Stimulated activated CD4-positive, alpha-beta T cell treated with anti-CD3 and anti-CD28 coated beads, Interleukin-4, amount 100 ng/mL, for 4 hours (primary cell): ENCODE measurements around the gene MARCKS.

Experiments
- DNase-seq, 2 experiments: peaks; one replicate each; pipeline ENCODE4 v3.0.0-alpha.2; 2020

The MARCKS gene

GRCh38 chr6:113856625-113857555 is at the start of gene MARCKS:
MARCKS (plus strand) TSS chr6:113857345; CDS start chr6:113857746, 401 bp downstream.
- peak; percentile 23 to 37 for DNase-seq

GRCh38 chr6:113809826-113810225 is 47.3 kb upstream of the MARCKS start:
- no peak for DNase-seq

GRCh38 chr6:113813142-113813541 is 44.0 kb upstream of the MARCKS start:
- DNase-seq = no peak

DNA sequence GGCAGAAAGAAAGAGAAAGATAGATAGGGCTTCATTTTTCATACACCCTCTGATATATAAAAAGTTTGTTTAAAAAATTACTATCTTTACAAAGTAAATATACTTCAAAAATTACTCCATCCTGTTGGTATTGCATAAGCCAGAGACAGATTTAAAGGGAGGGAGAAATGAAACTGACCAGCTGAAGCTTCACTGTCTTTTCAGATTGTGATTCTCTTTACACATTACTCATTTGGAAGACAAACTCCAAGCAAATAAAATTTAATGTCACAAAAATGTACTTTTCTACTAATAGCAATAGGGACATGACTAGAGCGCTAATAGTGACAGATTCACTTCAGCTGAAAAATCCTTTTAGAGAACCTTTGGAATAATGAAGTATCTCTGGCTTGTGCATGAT is 38.6 kb upstream of the MARCKS start:
- DNase-seq = no peak

DNA sequence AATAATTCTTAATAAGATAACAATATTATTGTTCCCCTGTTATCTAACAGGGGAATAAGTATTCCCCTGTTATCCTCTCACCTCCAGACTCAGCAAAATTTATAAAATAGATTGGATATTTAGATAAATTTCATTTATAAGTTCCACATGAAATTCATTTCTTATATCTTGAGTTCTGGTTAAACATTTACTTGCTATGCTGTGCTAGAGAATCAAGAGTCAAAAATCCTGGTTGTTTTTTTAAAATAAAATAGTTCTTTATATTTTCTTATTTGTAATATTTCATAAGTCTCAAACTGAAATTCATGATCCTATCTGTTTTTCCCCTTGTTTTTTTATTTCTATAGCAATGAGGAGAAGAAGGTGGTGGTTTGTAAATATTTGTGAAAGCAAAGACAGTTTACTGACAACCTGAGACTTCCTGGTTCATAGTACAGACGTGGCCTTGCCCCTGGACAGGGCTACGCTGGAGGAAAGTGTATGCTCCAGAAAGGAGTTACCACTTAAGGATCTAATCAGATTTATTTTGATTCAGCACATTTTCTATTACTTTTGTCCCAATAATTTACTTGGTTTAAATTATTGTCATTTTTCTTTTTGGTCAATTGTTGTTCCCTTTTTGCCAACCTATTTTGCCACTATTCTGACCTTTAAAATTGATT is 37.8 kb upstream of the MARCKS start:
- no peak for DNase-seq

DNA sequence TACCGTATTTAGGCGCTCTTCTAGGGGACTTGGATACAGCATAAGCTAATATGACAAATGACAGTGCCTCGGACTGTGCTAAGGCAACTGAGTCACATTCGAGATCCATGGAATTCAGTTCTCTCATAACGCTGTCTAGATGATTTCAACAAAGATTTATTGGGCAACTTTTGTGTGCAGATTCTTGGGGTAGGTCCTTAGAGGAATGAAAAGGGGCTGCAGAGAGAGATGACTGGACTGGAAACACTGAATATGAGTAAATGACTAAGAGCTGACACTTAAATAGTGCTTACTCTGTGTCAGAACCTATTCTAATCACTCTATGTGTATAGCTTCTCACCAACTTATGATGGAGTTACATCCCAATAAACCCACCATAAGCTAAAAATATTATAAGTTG is 36.4 kb upstream of the MARCKS start:
- DNase-seq = no peak

- no peak for DNase-seq
These were observed 35.7 kb upstream of the MARCKS start for GRCh38 chr6:113821445-113821844.

- no peak for DNase-seq
These were observed 33.2 kb upstream of the MARCKS start for GRCh38 chr6:113823916-113824315.

DNA sequence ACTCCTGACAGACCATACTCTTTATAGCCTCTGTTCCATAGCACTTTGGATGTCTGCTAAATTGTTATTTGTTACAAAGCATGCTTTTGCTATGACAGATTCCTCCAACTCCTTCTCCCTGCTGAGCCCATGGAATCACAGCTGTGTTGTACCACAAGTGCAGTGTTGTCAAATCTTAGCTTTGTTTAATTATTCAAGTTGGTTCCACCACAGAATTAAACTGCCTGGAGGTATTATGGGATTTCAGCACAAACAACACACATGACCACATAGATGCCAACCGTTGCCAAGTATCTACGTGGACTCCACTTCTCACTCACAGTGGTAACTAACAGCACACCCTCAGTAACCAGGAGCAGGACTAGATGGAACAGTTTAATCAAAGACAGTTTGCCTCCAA is 32.7 kb upstream of the MARCKS start:
- no peak for DNase-seq

- DNase-seq = no peak
These were observed 32.3 kb upstream of the MARCKS start for GRCh38 chr6:113824866-113825265.

- no peak for DNase-seq
These were observed 31.4 kb upstream of the MARCKS start for GRCh38 chr6:113825781-113826180.

- DNase-seq = no peak
These were observed 28.0 kb upstream of the MARCKS start for GRCh38 chr6:113828984-113829695.

GRCh38 chr6:113829696-113830045 is 27.5 kb upstream of the MARCKS start:
- DNase-seq = no peak

- no peak for DNase-seq
These were observed 27.0 kb upstream of the MARCKS start for GRCh38 chr6:113830140-113830539.

- no peak for DNase-seq
These were observed 23.6 kb upstream of the MARCKS start for GRCh38 chr6:113833537-113833936.

- no peak for DNase-seq
These were observed 20.0 kb upstream of the MARCKS start for GRCh38 chr6:113837170-113837569.

- no peak for DNase-seq
These were observed 15.0 kb upstream of the MARCKS start for GRCh38 chr6:113842165-113842564.

- no peak for DNase-seq
These were observed 13.6 kb upstream of the MARCKS start for GRCh38 chr6:113843500-113844073.

- DNase-seq = no peak
These were observed 10.6 kb upstream of the MARCKS start for GRCh38 chr6:113846577-113846976.

DNA sequence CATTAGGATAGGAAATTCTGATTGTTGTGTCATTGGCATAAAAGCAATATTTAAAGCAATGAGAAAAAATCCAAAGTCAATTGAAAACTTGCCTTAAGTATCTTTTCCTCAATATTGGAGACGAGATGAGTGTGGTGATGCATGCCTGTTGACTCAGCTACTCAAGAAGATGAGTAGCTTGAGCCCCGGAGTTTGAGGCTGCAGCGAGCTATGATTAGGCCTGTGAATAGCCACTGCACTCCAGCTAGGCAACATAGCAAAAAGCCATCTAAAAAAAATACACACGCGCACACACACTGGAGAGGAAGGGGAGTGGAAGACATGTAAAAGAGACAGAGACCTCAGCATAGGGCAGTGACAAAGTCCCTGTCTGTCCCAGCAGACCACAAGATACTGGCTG is 9.7 kb upstream of the MARCKS start:
- no peak for DNase-seq

DNA sequence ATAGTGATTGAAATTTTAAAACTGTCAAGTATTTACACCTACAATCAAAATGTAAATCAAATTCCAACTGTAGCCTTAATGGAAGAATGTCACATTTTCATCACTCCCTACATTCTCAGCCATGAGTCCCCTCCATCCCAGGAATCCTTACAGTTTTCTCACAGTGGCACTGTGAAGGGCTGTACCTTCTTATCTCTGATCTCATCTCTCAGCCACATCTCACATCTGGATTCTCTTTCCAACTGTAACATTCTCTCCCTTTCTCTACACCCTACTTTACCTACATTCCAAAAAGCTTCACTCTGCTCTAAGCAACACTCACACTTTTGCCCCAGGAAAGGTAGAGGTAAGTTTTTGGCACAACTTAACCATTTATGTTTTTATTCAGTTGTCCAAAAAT is 8.9 kb upstream of the MARCKS start:
- DNase-seq = no peak

GRCh38 chr6:113848811-113849210 is 8.3 kb upstream of the MARCKS start:
- no peak for DNase-seq

GRCh38 chr6:113853252-113853651 is 3.9 kb upstream of the MARCKS start:
- no peak for DNase-seq
